Raji (cell line): ENCODE results near the gene HDAC3.

Experiments
- POLR2A ChIP-seq: IDR thresholded peaks from 2 replicates; pipeline ENCODE4 v1.6.1; 2011; ENCODE audit warnings: low read depth, low read length, control low read depth; ENCODE audit not compliant: insufficient read depth

HDAC3 gene

GRCh38 chr5:141598391-141599345 is 38.0 kb downstream of the HDAC3 start:
- no peak for TF ChIP-seq POLR2A

GRCh38 chr5:141597814-141598213 is 38.8 kb downstream of the HDAC3 start:
- no peak for TF ChIP-seq POLR2A

- no peak for TF ChIP-seq POLR2A
Measured at GRCh38 chr5:141597394-141597793, 39.3 kb downstream of the HDAC3 start.

GRCh38 chr5:141596867-141597266 is 39.8 kb downstream of the HDAC3 start:
- no peak for TF ChIP-seq POLR2A

- TF ChIP-seq POLR2A: no peak
Measured at GRCh38 chr5:141590127-141590526, 46.5 kb downstream of the HDAC3 start.

DNA sequence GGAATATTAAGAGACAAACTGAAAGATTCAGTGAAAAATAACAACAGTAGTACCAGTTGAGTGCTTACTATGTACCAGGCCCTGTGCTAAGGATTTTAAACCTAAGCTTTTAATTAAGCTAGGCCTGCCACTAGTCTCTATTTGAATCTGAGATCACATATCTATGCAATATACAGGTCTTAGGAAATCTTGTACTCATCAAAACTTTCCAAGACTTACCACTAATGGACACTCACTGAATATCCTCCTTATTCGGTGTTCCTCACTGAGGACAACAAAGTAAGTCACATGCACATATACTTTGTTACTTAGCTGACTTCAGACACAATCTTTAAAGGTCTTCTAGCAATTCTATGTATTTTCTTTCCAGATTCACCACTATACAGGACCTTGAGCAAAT is 50.4 kb downstream of the HDAC3 start:
- no peak for TF ChIP-seq POLR2A

DNA sequence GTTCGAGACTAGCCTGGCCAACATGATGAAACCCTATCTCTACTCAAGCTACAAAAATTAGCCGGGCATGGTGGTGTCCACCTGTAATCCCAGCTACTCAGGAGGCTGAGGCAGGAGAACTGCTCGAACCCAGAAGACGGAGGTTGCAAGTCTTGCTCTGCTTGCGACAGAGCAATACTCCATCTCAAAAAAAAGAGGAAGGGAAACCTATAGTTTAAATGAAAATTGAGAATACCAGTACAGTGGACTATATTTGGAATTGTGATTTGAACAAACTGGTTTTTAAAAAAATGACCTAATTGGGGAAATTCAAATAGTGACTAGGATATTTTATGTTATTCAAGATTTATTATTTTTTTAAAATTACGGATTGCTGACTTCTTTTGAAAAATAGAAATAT is 51.1 kb downstream of the HDAC3 start:
- no peak for TF ChIP-seq POLR2A

DNA sequence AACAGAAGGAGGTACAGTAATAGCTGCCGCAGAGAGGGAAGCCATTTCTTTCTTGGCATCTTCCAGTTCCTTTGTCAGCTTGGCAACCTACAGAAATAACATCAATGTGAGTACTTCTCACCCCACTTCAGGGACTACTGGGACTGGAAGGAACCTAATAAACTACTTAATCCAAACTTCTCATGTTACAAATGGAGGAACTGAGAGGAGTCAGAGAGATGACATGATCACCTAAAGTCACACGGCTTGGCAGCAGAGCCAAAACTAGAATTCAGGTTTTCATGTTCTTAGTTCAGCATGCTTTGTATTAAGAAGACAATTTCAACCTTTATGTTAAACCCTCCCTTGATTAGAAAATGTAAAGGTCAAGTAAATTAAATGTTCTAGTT is 62.5 kb downstream of the HDAC3 start:
- no peak for TF ChIP-seq POLR2A

DNA sequence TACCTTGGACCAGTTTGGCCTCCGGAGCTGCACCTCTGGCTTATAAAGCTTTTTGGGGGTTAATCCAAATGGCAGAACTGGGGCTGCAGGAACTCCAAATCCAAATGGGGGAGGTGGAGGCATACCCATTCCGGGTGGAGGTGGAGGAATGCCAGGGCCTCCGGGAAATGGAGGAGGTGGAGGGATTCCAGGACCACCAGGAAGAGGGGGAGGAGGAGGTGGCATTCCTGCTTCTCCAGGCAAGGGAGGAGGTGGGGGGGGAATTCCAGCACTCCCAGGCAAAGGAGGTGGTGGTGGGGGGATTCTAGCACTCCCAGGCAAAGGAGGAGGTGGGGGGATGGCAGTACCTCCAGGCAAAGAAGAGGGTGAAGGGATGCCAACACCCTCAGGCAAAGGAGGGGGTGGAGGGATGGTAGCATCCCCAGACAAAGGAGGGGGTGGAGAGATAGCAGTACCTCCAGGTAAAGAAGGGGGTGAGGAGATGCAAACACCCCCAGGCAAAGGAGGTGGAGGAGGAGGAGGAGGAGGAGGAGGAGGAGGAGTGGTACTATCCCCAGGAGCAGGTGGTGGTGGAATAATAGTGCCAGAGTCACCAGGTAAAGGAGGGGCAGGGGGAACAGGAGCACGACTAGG is 63.0 kb downstream of the HDAC3 start:
- no peak for TF ChIP-seq POLR2A
